Stimulated activated CD8-positive, alpha-beta memory T cell treated with anti-CD3 and anti-CD28 coated beads, Interleukin-4, amount 100 ng/mL, for 4 hours (primary cell): ENCODE results near the gene BCL2L1.
"Not testable (repeated sequence)": the region's sequence is repeated elsewhere in the genome, so short reads cannot be mapped to it uniquely, and the experiment has no call there.

Source experiments
- DNase-seq, 2 donors: peaks; one replicate each; pipeline ENCODE4 v3.0.0-alpha.2; 2020; ENCODE audit warnings: low read depth in 2 of 2, low spot score in 1 of 2

BCL2L1 gene

DNA sequence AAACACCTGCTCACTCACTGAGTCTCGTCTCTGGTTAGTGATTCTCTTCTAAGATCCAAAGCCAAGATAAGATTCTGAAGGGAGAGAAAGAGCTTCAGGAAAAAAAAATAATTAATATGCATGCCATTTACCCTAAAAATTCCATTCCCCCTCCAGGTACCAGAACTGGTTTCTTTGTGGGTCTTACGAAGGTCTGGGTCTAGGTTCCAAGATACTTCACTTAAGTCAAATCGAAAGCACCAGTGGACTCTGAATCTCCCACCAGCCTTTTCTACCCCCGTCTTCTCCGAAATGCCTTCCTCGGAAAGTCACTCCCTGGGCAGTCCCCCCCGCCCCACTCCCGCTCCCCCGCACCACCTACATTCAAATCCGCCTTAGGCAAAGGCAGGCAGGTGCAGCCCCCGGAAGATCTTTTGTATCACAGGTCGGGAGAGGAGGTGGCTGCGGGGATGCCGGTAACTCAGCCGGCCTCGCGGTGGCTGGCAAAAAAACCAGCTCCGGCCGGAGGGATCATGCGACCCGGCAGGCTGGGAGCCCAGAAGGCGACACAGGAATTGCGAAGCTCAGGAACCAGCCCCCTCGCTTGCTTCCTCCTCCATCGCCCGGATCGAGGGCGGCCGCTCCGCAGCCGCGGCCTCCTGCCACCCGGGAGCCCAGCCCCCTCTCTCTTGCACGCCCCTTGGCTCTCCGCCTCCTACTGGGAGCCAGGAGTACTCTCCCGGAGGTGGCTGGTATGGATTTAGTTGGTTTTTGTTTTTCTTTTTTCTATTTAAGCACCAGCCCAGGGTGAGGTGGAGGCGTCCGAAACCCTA, at the start of gene BCL2L1:
TSS of gene BCL2L1 (minus strand) at position 612 of the 812 bp plus-strand sequence. CDS start 650 bp downstream, outside the sequence.
- peak; percentile 61 to 77 for DNase-seq

DNA sequence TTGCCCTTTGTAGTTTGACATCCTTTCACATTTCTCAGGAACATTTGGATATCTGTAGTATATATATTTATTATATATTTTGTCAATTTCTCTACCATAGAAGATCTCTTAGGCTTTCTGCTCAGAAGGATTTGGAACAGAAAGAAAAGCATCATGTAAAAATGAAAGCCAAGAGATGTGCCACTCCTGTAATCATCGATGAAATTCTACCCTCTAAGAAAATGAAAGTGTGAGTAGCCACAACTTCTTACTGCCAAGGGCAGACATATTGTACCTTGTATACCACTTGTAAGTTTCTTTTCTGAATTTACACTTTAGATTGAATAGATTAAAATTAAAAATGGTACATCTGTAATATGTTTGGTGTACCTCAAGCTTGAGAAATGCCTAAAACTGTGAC, 47.6 kb upstream of the BCL2L1 start:
- no peak for DNase-seq

DNA sequence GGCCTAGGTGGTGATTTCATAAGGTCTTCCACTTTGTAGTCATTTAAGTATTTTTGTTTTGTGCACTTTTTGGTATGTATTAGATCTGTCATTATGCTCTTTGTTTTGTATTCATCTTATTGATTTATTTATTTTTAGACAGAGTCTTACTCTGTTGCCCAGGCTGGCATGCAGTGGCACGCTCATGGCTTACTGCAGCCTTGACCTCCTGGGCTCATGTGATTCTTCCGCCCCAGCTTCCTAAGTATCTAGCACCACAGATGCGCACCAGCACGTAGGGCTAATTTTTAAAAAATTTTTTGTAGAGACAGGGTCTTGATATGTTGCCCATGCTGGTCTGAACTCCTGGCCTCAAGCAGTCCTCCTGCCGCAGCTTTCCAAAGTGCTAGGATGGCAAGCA, 47.0 kb upstream of the BCL2L1 start:
- DNase-seq: no peak

DNA sequence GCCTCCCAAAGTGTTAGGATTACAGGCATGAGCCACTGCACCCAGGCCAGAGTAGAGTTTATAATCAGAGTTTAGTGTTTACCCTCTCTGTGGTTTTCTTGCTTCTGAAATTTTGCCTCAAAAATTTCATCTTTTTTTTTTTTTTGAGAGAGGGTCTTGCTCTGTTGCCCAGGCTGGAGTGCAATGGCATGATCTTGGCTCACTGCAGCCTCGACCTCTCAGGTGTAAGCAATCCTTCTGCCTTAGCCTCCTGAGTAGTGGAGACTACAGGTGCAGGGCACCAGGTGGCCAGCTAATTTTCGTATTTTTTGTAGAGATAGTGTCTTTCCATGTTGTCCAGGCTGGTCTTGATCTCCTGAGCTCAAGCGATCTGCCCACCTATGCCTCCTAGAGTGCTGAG, 45.1 kb upstream of the BCL2L1 start:
- no peak for DNase-seq

DNA sequence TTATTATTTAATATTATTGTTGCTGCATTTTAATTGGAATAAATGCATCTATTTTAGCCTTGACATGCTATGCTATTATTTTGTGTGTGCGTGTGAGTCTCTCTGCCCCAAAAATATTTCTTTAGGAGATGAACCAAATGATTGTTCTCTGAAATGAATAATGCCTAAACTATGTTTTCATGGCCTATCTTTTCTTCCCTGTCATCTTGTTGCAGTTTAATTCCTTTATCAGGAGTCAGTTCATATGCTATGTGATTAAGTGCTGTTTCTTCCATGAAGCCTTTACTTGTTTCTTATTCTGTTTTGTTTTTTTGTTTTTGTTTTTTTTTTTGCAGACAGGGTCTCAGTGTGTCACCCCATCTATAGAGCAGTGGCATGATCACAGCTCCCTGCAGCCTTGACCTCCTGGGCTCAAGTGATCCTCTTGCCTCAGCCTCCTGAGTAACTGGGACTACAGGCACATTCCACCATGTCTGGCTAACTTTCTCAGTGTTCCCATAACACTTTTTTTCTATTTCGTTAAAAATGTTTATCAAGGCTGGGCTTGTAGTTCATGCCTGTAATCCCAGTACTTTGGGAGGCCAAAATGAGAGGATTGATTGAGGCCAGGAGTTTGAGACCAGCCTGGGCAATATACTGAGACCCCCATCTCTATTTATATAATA, 42.1 kb upstream of the BCL2L1 start:
- no peak for DNase-seq

DNA sequence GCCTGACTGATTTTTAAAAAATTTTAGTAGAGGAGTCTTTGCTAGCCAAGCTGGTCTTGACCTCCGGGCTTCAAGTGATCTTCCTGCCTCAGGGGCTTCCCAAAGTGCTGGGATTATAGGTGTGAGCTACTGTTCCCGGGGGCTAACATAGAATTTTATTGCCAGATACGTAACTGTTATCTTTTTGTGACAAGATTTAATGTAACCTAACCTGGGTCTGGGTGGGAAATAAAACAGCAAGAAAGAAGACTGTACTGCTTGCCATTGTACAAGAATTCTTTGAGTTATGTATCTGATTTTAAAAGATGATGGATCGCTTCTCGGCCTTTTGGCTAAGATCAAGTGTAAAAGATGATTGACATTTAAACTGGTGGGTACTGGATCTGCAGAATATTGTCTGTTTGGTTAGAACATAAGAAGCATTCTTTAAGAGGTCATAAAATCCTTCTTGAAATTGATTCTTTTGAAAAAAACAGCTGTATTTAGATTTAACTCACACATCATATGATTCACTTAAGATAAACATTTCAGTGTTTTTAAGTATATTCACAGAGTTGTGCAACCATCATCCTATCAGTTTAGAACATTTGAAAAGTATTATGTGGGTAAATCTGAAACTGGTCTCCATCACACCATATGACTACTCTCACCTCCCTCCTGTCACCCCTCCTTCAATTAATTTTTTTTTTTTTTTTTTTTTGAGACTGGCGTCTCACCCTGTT, 38.0 kb upstream of the BCL2L1 start:
- DNase-seq: no peak

DNA sequence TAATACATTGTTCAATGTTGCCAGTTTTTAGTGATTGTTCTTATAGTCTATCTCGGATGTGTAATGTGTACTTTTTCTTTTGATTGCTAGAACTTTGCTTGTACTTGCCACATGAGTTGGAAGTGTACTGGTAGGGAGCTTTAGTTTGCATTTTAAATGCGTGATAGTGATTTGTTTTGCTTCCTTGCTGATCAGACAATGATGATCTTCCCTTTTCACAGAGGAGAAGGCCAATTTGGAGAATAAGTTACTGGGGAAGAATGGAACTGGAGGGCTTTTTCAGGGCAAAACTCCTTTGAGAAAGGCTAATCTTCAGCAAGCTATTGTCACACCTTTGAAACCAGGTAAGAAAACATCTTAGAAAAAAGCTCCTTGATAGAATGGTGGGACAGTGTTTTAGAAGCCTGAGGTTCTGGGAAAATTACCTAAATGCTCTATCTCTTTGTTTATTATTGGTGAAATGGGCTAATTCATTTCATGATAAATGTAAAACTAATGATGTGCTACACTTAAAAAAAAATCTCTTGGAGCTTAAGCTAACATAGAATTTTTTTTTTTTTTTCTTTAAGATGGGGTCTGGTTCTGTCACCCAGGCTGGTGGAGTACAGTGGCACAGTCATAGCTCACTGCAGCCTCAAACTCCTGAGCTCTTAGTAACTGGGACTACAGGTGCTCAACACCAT, 37.3 kb upstream of the BCL2L1 start:
- DNase-seq: no peak

DNA sequence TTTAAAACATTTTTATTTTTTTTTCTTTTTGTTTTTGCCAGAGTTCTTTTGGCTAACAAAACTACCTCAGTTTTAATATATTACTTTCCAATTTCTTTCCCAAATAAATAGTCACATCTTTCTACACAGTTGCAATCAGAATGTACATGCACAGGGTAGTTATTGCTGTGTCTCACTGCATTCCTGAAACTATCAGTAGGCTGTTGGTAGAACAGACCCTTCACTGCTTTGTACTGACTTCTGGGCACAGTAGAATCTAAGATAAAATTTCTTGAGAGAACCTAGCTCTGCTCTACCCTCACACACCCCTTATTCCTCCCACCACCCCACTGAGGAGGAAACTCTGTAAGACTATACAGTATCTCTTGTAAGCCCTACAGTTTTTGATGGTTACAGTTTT, 36.3 kb upstream of the BCL2L1 start:
- DNase-seq: no peak

DNA sequence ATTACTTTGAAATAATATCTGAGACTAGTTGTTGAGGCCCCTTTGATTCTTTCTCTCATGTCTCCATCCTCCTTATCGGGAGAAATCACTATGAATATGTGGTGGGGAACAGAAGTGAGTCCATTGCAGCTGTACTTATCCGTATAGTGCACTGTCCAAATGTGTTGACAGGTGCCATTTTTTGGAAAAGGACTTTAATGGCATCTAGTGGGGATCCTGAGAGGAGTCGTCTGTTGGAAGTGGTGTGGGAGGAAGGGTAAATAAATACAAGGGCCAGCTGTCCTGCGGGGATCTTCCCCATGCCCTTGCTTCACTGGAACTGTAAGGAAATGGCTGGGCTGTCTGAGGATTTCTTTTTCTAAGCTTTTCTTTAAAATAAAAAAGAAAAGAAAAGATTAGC, 35.9 kb upstream of the BCL2L1 start:
- no peak for DNase-seq

DNA sequence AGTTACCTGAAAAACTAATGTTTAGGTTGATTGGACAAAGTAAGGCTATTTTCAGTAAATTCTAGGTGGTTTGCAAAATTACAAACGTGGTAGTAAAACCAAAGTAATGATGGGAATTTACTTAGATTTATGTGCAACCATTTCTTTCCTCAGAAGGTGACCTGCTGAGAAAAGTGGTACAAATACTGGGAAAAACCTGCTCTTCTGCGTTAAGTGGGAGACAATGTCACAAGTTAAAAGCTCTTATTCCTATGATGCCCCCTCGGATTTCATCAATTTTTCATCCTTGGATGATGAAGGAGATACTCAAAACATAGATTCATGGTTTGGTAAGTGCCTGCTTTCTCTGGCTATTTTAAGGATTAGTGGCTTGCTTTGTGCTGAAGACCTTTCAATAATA, 34.6 kb upstream of the BCL2L1 start:
- DNase-seq: no peak

DNA sequence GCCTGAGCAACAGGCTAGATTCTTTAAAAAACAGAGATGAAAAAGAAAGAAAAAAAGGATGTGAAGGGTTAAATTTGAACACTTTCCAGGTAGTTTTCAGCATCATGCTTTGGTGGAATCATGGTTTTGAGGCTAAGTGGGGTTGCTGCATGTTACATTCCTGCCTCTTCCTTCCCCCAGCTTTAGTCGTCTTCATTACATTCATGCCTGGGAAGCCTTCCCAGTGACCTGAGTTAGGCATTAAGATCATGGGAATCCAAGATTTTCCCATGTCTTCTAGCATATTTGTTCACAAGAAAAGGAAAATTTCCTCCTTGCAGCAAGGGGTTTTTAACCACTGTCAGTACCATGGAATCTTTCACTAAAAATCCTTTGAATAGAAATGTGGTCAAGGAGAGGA, 28.5 kb upstream of the BCL2L1 start:
- no peak for DNase-seq

DNA sequence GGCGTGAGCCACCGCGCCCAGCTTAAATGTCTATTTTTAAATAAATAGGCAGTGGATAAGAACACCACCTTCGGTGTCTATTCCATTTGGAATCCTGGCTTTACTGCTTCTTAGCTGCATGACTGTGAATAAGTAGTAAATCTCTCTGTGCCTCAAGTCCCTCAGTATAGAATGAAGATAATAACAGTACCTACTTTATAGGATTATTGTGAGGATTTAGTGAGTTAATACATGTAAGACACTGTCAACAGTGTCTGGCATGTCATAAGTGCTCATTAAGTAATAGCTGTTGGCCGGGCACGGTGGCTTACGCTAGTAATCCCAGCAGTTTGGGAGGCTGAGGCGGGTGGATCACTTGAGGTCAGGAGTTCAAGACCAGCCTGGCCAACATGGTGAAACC, 26.6 kb upstream of the BCL2L1 start:
- no peak for DNase-seq

DNA sequence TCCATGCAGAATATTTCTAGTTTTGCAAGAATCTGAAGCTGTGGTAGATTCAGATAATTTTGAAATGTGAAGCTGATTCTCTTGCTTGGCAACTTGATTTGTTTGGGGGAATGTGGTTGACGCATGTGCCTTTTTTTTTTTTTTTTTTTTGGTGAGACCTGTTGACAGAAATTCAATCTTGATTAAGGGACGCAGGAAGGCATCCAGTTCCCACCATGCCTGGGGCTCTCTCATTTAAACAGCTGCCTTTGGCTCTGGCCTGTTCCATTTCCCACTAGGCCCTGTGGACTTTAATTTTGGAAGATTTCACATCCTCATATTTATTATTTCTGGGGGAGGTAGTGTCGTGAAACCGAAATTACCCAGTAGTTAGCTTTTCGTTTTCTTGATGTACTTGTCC, 25.0 kb upstream of the BCL2L1 start:
- no peak for DNase-seq

DNA sequence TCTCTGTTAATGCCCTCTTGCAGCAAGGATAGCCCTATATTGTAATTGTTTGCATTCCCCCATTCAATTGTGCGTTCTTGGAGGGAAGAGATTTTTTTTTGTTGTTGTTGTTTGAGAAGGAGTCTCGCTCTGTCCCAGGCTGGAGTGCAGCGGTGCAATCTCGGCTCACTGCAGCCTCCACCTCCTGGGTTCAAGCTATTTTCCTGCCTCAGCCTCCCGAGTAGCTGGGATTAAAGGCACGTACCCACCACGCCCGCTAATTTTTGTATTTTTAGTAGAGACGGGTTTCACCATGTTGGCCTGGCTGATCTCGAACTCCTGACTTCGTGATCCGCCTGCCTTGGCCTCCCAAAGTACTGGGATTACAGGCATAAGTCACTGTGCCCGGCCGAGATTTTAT, 24.4 kb upstream of the BCL2L1 start:
- not testable (repeated sequence) for DNase-seq

DNA sequence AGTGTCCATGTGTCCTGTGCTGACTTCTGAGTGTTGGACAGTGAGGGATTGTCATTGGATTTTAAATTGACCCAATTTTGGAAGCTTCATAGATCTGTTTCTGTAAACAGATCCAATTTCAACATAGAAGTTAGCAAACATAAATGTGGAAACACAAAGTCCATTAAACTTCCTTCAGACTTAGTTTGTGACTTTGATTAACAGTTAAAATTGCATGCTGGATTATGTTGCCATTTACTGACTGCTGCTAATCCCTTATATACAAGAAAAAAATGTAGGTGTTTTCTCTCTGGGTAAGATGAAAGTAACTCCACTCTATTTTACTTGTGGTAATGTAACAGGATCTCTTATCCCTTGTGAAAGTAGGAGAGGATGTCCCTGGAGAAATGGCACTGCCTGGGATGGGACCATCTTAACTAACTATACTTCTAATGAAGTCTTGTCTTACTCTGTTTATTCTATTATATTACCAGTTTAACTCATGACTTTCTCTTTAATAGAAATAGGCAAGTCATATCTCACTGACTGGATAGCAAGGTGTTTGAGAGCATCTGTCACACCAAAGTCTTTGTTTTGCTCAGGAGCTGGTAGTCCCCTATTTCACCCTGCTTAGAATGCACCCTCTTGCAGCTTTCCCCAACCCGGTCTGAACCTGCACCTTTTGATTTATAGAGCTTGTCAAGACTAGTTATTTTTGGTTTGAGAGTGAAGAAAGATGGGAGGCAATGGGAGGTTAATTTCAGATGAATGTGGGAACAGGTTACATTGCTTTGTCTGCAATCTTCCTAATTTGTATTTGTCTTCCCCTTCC, 23.6 kb upstream of the BCL2L1 start:
- DNase-seq: no peak

DNA sequence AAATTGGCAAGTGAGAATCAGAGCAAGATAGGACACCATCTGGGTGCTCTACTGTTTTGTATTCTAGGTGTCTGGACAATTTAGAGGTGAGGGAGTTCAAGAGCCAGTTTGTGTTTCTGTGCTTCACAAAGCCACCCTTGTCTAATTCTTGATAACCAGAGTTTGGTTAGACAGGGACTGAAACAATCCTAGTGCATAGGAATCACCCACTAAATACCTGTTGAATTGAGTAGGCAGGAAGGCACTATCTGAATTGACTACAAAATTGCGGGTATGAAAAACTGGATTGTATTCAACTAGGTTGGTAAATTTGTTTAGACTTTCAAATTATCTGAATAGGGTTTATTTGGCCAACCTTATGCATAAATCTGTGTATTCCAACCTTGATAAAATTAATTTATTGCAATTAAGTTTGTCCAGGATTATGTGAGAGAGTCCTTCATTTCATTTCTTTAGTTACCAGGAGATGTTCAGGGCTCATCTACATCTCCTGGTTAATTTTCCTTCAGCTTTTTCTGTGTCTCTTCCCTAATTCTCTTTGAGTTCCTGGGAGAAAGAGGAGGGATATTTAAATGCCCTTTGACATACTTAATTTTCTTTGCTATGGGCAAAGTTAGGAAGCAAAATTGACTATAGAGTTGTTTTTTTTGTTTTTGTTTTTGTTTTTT, 18.1 kb upstream of the BCL2L1 start:
- no peak for DNase-seq

DNA sequence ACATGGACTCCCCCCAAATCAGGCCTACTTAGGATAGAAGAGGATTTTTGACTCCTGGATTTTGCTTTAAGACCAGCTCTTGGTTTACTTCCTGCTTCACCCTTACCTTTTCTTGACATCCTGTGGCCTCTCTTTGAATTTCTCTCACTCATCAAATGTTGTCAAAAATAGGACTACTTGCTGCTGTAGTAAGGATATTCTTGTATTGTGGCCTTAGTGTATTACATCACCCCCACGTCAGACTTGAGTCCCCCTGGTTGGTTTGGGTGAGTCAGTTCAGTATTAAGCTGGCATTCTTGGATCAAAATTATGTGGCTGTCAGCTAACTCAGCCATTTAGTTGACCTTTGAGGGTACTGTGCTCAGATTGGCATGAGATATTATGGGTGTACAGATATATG, 17.5 kb upstream of the BCL2L1 start:
- no peak for DNase-seq

DNA sequence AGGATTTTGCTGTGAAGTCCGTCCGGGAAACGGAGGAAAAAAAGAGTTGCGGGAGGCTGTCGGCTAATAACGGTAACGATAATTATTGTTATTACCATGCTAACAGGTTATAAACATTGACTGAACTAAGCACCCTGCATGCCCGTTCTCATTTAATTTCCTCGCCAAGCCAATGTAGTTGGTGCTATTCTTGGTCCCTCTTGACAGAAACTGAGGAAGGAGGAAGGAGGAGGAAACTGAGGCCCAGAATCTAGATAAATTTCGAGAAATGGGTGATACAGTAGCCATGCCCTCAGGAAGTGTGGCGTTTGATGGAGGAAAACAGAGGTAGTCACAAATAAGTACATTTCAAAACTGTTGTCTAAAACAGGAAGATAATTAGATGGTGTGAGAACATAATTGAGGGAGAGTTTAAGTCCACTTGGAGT, 16.9 kb upstream of the BCL2L1 start:
- DNase-seq: no peak

DNA sequence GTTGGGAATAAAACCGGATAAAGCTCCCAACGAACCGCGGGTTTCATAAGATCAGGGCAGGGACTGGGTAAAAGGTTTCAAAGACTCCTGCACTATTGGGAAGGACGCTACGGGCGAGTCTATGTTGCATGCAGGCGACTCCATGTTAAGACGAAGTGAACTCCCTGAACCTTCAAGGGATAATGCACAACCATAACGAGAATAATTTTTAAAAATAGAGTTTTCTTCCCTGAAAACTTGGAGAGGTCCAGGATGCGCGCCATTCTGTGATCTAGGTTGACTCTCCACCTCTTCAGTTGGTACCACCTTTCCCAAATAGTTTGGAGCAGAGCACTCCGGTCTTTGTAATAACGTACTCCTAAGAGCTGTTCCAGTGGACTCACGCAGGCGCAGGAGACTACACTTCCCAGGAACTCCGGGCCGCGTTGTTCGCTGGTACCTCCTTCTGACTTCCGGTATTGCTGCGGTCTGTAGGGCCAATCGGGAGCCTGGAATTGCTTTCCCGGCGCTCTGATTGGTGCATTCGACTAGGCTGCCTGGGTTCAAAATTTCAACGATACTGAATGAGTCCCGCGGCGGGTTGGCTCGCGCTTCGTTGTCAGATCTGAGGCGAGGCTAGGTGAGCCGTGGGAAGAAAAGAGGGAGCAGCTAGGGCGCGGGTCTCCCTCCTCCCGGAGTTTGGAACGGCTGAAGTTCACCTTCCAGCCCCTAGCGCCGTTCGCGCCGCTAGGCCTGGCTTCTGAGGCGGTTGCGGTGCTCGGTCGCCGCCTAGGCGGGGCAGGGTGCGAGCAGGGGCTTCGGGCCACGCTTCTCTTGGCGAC, 16.3 kb upstream of the BCL2L1 start, which contains the start of gene TPX2:
TSS of gene TPX2 (plus strand) at position 562 of the 821 bp plus-strand sequence. CDS start 18,187 bp downstream, outside the sequence.
- DNase-seq: peak; percentile 63 to 72
